NCI-H1092 treated with DMSO at 0.1 percent for 48 hours (cell line): ENCODE measurements around the gene DVL3.
"Not testable (repeated sequence)": the region's sequence is repeated elsewhere in the genome, so short reads cannot be mapped to it uniquely, and the experiment has no call there.

Experiments
- DNase-seq: peaks from one replicate; lab custom pipeline; 2025; lab: John Stamatoyannopoulos, UW

The DVL3 gene

GRCh38 chr3:184154885-184155643 lies at the start of gene DVL3:
DVL3 (plus strand) TSS chr3:184155377; CDS start chr3:184155636, 259 bp downstream.
- peak; percentile 61 for DNase-seq

- DNase-seq = no peak
Measured at GRCh38 chr3:184110316-184110725, 44.9 kb upstream of the DVL3 start.

GRCh38 chr3:184116017-184116416 lies 39.2 kb upstream of the DVL3 start:
- DNase-seq = no peak

- no peak for DNase-seq
Measured at GRCh38 chr3:184117636-184118035, 37.5 kb upstream of the DVL3 start.

GRCh38 chr3:184121031-184121430 lies 34.1 kb upstream of the DVL3 start:
- not testable (repeated sequence) for DNase-seq

GRCh38 chr3:184126006-184126405 lies 29.2 kb upstream of the DVL3 start:
- DNase-seq = no peak

GRCh38 chr3:184129012-184129411 lies 26.2 kb upstream of the DVL3 start:
- DNase-seq = no peak

- DNase-seq = no peak
Measured at GRCh38 chr3:184132945-184133344, 22.2 kb upstream of the DVL3 start.

GRCh38 chr3:184133840-184134745 lies 21.1 kb upstream of the DVL3 start:
- DNase-seq = peak; percentile 57

GRCh38 chr3:184134746-184135148 lies 20.4 kb upstream of the DVL3 start:
- no peak for DNase-seq

GRCh38 chr3:184135149-184135910 lies 19.8 kb upstream of the DVL3 start, which contains the start of gene EIF2B5:
EIF2B5 (plus strand) TSS chr3:184135358; CDS start chr3:184135386, 28 bp downstream.
- peak; percentile 96 for DNase-seq

- DNase-seq = no peak
Measured at GRCh38 chr3:184135911-184136260, 19.3 kb upstream of the DVL3 start.

GRCh38 chr3:184140436-184140835 lies 14.7 kb upstream of the DVL3 start:
- no peak for DNase-seq

GRCh38 chr3:184142199-184142598 lies 13.0 kb upstream of the DVL3 start:
- no peak for DNase-seq

GRCh38 chr3:184143327-184143726 lies 11.8 kb upstream of the DVL3 start:
- DNase-seq = no peak

- DNase-seq = no peak
Measured at GRCh38 chr3:184144505-184144904, 10.7 kb upstream of the DVL3 start.

GRCh38 chr3:184145111-184145524 lies 10.1 kb upstream of the DVL3 start:
- peak; percentile 15 for DNase-seq

- DNase-seq = no peak
Measured at GRCh38 chr3:184145751-184146270, 9.4 kb upstream of the DVL3 start.

GRCh38 chr3:184148076-184148475 lies 7.1 kb upstream of the DVL3 start:
- no peak for DNase-seq

- no peak for DNase-seq
Measured at GRCh38 chr3:184149123-184149522, 6.1 kb upstream of the DVL3 start.

GRCh38 chr3:184149770-184150169 lies 5.4 kb upstream of the DVL3 start:
- DNase-seq = not testable (repeated sequence)
